Kidney (tissue), 14 donors: Measurements from ENCODE around the gene OR2A42. TPM values are rescaled to one million over a fixed set of nuclear protein-coding genes. Genes with fewer than 3 reads are reported as not detected.
"Not testable (repeated sequence)": the region's sequence is repeated elsewhere in the genome, so short reads cannot be mapped to it uniquely, and the experiment has no call there.

Source experiments
- DNase-seq, 5 donors: peaks; one replicate each; pipeline ENCODE4 v3.0.0-alpha.2; 2013 to 2020
- FAIRE-seq: peaks from 2 replicates; lab custom pipeline; 2012; peaks lifted over from hg19 to GRCh38; lab: Jason Lieb, UNC
- H3K27ac ChIP-seq, 2 donors: one replicate each; pipeline ENCODE4 v1.7.0; 2013; ENCODE audit warnings: low read depth in 2 of 2, low read length in 2 of 2, inconsistent platforms in 1 of 2
- H3K27me3 ChIP-seq: one replicate; pipeline ENCODE4 v1.7.1; 2013; ENCODE audit warnings: low read length, inconsistent platforms; ENCODE audit not compliant: control insufficient read depth, insufficient read depth
- H3K36me3 ChIP-seq, 3 donors: one replicate each; pipeline versions ENCODE4 v1.7.0 to v1.7.1; 2013; ENCODE audit warnings: low read length in 3 of 3, control low read depth in 1 of 3, inconsistent platforms in 1 of 3; ENCODE audit not compliant: insufficient read depth in 3 of 3, control insufficient read depth in 2 of 3
- H3K4me1 ChIP-seq, 3 donors: one replicate each; pipeline versions ENCODE4 v1.7.0 to v1.7.1; 2013; ENCODE audit warnings: low read length in 3 of 3, inconsistent platforms in 1 of 3, low read depth in 1 of 3; ENCODE audit not compliant: control insufficient read depth in 2 of 3, insufficient read depth in 2 of 3
- H3K4me3 ChIP-seq, 3 donors: one replicate each; pipeline versions ENCODE4 v1.7.0 to v1.8.1; 2013; ENCODE audit warnings: low read length in 3 of 3, control low read depth in 1 of 3, inconsistent platforms in 1 of 3
- H3K9ac ChIP-seq, 3 donors: one replicate each; pipeline versions ENCODE4 v1.7.0 to v1.7.1; 2013; ENCODE audit warnings: low read length in 3 of 3, control low read depth in 1 of 3, inconsistent platforms in 1 of 3
- H3K9me3 ChIP-seq, 3 donors: one replicate each; pipeline versions ENCODE4 v1.7.0 to v1.7.1; 2013; ENCODE audit warnings: low read length in 3 of 3, control low read depth in 1 of 3, inconsistent platforms in 1 of 3; ENCODE audit not compliant: control insufficient read depth in 2 of 3, insufficient read depth in 1 of 3
- CTCF ChIP-seq: IDR thresholded peaks from 3 replicates; pipeline ENCODE4 v1.5.1; 2012; ENCODE audit warnings: mild to moderate bottlenecking, moderate library complexity, borderline replicate concordance; ENCODE audit not compliant: insufficient read depth; ENCODE audit errors: extremely low read depth
- intact Hi-C: fragments of 100-400 bp; cut with DNase I; formaldehyde crosslinking; loops from one replicate; pipeline ENCODE4 v1.11.1; 2022
- polyA plus RNA-seq: library from polyadenylated mRNA; stranded (reverse); fragments of 350-450 nt; fragmentation: Illumina TruSeq; extraction: RNeasy Lipid Tissue Mini Kit (QIAGEN cat#74804); gene quantifications from one replicate; pipeline ENCODE4 v1.2.3, GENCODE V29; 2014; ENCODE audit warnings: low read depth, low replicate concordance; ENCODE audit not compliant: insufficient read depth
- total RNA-seq: library from RNA; stranded (reverse); fragmentation: NEBNext Ultra II Directional; extraction: Animal tissue kit (Norgen Biotek cat#: 25700); gene quantifications from one replicate; pipeline ENCODE4 v1.2.1, GENCODE V29; 2021
- donor health status: control.
- donor health status: control.
- donor health status: control.
- donor health status: control.
- donor health status: control.
- donor health status: DM: yes; HTN: yes; CAD: no.
- donor health status: Normal renal cell carcinoma (clear cell type).

OR2A42 gene
- total and polyA plus RNA-seq, 2 donors from 2014 or later: 0.06 to 0.13 TPM

GRCh38 chr7:144264692-144265091 is 25.3 kb upstream of the OR2A42 start, which contains the start of gene OR2A7:
OR2A7 (minus strand) TSS chr7:144264792; CDS start chr7:144259628, 5,164 bp downstream.
- peak in 1 of 5 donors; percentile 0 for DNase-seq
- FAIRE-seq, H3K4me3 ChIP-seq, H3K4me1 ChIP-seq, H3K36me3 ChIP-seq, H3K27me3 ChIP-seq, H3K9me3 ChIP-seq, intact Hi-C loops, H3K9ac ChIP-seq, H3K27ac ChIP-seq: not testable (repeated sequence)

- FAIRE-seq, H3K4me3 ChIP-seq, H3K27me3 ChIP-seq, H3K9me3 ChIP-seq, DNase-seq, H3K9ac ChIP-seq, H3K27ac ChIP-seq, intact Hi-C loops, H3K36me3 ChIP-seq, H3K4me1 ChIP-seq: not testable (repeated sequence)
Measured at GRCh38 chr7:144262128-144262527, 22.7 kb upstream of the OR2A42 start.

- not testable (repeated sequence) for H3K27me3 ChIP-seq
Measured at GRCh38 chr7:144259067-144259466, 19.7 kb upstream of the OR2A42 start.

GRCh38 chr7:144256112-144256511 is 16.7 kb upstream of the OR2A42 start:
- FAIRE-seq (no peak), DNase-seq (peak in 2 of 5 donors; percentile 5 to 6)
- no peak for TF ChIP-seq CTCF
- H3K9ac ChIP-seq: no peak overlapping the region
- H3K27me3 ChIP-seq: no peaks in the 10 kb centered on the region
- no peak overlapping the region for H3K27ac ChIP-seq
- H3K4me1 ChIP-seq: no peaks in the 10 kb centered on the region
- no peak overlapping the region for H3K4me3 ChIP-seq
- intact Hi-C loops: no loop called here
- no peaks in the 10 kb centered on the region for H3K9me3 ChIP-seq
- no peaks in the 10 kb centered on the region for H3K36me3 ChIP-seq

More at GRCh38 chr7:144259067-144259466, 19.7 kb upstream of the OR2A42 start:
- FAIRE-seq, H3K9ac ChIP-seq, DNase-seq, H3K27ac ChIP-seq, H3K36me3 ChIP-seq, intact Hi-C loops, H3K4me1 ChIP-seq, H3K4me3 ChIP-seq, H3K9me3 ChIP-seq: not testable (repeated sequence)

GRCh38 chr7:144255471-144255897 is 16.1 kb upstream of the OR2A42 start:
- H3K36me3 ChIP-seq: no peaks in the 10 kb centered on the region
- H3K9me3 ChIP-seq: no peaks in the 10 kb centered on the region
- DNase-seq (no peak), FAIRE-seq (no peak)
- no peak overlapping the region for H3K4me3 ChIP-seq
- H3K27me3 ChIP-seq: no peaks in the 10 kb centered on the region
- no peak for TF ChIP-seq CTCF
- no peak overlapping the region for H3K27ac ChIP-seq
- no peaks in the 10 kb centered on the region for H3K4me1 ChIP-seq
- intact Hi-C loops: no loop called here
- H3K9ac ChIP-seq: no peak overlapping the region

- H3K27me3 ChIP-seq, FAIRE-seq, H3K4me1 ChIP-seq, H3K9me3 ChIP-seq, H3K4me3 ChIP-seq, H3K27ac ChIP-seq, intact Hi-C loops, DNase-seq, H3K9ac ChIP-seq, H3K36me3 ChIP-seq: not testable (repeated sequence)
Measured at GRCh38 chr7:144252307-144252706, 12.9 kb upstream of the OR2A42 start.

GRCh38 chr7:144247674-144248330 is 8.4 kb upstream of the OR2A42 start:
- H3K9ac ChIP-seq, H3K27ac ChIP-seq, H3K4me3 ChIP-seq, H3K9me3 ChIP-seq, intact Hi-C loops, H3K27me3 ChIP-seq, H3K4me1 ChIP-seq, DNase-seq, H3K36me3 ChIP-seq, FAIRE-seq: not testable (repeated sequence)
